ENCODE measurements around the gene TRPC5OS. TPM values are rescaled to one million over a fixed set of nuclear protein-coding genes. Genes with fewer than 3 reads are reported as not detected.

Gene TRPC5OS
- total and polyA plus RNA-seq, 2 of the 8 experiments (the other 6 are each of a cell fraction or from before 2014, with no cell fraction given) = not detected

DNA sequence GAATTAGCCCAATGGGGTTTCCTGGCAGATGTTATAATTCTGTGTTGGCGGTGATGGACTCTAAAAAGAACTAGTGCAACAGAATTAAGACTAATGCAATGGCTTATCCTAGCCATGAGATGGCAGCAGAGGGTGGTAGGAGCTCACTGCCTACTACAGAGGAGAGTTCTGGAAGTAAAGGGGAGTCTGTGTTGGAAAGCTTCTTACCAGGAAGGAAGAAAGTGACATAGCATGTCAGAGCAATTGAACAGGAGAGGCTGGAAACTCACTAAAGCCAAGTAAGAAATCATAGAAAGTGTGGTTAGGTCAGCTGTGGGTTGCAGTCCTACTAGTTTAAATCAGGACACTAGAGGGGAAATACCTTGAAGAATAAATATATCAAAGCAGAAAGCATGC is 6.3 kb upstream of the TRPC5OS start (continued):
- TF ChIP-seq, protein P1, sequence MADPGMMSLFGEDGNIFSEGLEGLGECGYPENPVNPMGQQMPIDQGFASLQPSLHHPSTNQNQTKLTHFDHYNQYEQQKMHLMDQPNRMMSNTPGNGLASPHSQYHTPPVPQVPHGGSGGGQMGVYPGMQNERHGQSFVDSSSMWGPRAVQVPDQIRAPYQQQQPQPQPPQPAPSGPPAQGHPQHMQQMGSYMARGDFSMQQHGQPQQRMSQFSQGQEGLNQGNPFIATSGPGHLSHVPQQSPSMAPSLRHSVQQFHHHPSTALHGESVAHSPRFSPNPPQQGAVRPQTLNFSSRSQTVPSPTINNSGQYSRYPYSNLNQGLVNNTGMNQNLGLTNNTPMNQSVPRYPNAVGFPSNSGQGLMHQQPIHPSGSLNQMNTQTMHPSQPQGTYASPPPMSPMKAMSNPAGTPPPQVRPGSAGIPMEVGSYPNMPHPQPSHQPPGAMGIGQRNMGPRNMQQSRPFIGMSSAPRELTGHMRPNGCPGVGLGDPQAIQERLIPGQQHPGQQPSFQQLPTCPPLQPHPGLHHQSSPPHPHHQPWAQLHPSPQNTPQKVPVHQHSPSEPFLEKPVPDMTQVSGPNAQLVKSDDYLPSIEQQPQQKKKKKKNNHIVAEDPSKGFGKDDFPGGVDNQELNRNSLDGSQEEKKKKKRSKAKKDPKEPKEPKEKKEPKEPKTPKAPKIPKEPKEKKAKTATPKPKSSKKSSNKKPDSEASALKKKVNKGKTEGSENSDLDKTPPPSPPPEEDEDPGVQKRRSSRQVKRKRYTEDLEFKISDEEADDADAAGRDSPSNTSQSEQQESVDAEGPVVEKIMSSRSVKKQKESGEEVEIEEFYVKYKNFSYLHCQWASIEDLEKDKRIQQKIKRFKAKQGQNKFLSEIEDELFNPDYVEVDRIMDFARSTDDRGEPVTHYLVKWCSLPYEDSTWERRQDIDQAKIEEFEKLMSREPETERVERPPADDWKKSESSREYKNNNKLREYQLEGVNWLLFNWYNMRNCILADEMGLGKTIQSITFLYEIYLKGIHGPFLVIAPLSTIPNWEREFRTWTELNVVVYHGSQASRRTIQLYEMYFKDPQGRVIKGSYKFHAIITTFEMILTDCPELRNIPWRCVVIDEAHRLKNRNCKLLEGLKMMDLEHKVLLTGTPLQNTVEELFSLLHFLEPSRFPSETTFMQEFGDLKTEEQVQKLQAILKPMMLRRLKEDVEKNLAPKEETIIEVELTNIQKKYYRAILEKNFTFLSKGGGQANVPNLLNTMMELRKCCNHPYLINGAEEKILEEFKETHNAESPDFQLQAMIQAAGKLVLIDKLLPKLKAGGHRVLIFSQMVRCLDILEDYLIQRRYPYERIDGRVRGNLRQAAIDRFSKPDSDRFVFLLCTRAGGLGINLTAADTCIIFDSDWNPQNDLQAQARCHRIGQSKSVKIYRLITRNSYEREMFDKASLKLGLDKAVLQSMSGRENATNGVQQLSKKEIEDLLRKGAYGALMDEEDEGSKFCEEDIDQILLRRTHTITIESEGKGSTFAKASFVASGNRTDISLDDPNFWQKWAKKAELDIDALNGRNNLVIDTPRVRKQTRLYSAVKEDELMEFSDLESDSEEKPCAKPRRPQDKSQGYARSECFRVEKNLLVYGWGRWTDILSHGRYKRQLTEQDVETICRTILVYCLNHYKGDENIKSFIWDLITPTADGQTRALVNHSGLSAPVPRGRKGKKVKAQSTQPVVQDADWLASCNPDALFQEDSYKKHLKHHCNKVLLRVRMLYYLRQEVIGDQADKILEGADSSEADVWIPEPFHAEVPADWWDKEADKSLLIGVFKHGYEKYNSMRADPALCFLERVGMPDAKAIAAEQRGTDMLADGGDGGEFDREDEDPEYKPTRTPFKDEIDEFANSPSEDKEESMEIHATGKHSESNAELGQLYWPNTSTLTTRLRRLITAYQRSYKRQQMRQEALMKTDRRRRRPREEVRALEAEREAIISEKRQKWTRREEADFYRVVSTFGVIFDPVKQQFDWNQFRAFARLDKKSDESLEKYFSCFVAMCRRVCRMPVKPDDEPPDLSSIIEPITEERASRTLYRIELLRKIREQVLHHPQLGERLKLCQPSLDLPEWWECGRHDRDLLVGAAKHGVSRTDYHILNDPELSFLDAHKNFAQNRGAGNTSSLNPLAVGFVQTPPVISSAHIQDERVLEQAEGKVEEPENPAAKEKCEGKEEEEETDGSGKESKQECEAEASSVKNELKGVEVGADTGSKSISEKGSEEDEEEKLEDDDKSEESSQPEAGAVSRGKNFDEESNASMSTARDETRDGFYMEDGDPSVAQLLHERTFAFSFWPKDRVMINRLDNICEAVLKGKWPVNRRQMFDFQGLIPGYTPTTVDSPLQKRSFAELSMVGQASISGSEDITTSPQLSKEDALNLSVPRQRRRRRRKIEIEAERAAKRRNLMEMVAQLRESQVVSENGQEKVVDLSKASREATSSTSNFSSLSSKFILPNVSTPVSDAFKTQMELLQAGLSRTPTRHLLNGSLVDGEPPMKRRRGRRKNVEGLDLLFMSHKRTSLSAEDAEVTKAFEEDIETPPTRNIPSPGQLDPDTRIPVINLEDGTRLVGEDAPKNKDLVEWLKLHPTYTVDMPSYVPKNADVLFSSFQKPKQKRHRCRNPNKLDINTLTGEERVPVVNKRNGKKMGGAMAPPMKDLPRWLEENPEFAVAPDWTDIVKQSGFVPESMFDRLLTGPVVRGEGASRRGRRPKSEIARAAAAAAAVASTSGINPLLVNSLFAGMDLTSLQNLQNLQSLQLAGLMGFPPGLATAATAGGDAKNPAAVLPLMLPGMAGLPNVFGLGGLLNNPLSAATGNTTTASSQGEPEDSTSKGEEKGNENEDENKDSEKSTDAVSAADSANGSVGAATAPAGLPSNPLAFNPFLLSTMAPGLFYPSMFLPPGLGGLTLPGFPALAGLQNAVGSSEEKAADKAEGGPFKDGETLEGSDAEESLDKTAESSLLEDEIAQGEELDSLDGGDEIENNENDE (IDR thresholded peaks at IDR 0.05; ENCODE audit: insufficient replicate concordance, low read length) = no peak
